ENCODE data around the gene WNT16.
"Not testable (repeated sequence)": the region's sequence is repeated elsewhere in the genome, so short reads cannot be mapped to it uniquely, and the experiment has no call there.

Gene WNT16

GRCh38 chr7:121306565-121306964 lies 22.2 kb upstream of the WNT16 start:
- no peak for DNase-seq (ENCODE audit: low read depth)

GRCh38 chr7:121307021-121307574 lies 21.7 kb upstream of the WNT16 start:
- no peak for DNase-seq (ENCODE audit: low read depth)

GRCh38 chr7:121313220-121313792 lies 15.5 kb upstream of the WNT16 start:
- no peak for DNase-seq (ENCODE audit: low read depth)

- no peak for DNase-seq (ENCODE audit: low read depth)
Measured at GRCh38 chr7:121313793-121314676, 14.8 kb upstream of the WNT16 start.

- not testable (repeated sequence) for DNase-seq (ENCODE audit: low read depth)
Measured at GRCh38 chr7:121315170-121315569, 13.6 kb upstream of the WNT16 start.

- DNase-seq (ENCODE audit: low read depth): no peak
Measured at GRCh38 chr7:121322460-121322859, 6.3 kb upstream of the WNT16 start.

GRCh38 chr7:121323515-121324302 lies 5.1 kb upstream of the WNT16 start:
- no peak for DNase-seq (ENCODE audit: low read depth)

GRCh38 chr7:121327671-121328070 lies 1.1 kb upstream of the WNT16 start:
- no peak for DNase-seq (ENCODE audit: low read depth)

- no peak for DNase-seq (ENCODE audit: low read depth)
Measured at GRCh38 chr7:121329191-121330052, 622 bp downstream of the WNT16 start.

- DNase-seq (ENCODE audit: low read depth): no peak
Measured at GRCh38 chr7:121330053-121330833, 1.4 kb downstream of the WNT16 start.

- DNase-seq (ENCODE audit: low read depth): no peak
Measured at GRCh38 chr7:121331048-121331447, 2.2 kb downstream of the WNT16 start.

- DNase-seq (ENCODE audit: low read depth): no peak
Measured at GRCh38 chr7:121331574-121331973, 2.8 kb downstream of the WNT16 start.

- no peak for DNase-seq (ENCODE audit: low read depth)
Measured at GRCh38 chr7:121334376-121334775, 5.6 kb downstream of the WNT16 start.

- no peak for DNase-seq (ENCODE audit: low read depth)
Measured at GRCh38 chr7:121334875-121335648, 6.3 kb downstream of the WNT16 start.

GRCh38 chr7:121336579-121336978 lies 7.8 kb downstream of the WNT16 start:
- no peak for DNase-seq (ENCODE audit: low read depth)

GRCh38 chr7:121337398-121337797 lies 8.6 kb downstream of the WNT16 start:
- no peak for DNase-seq (ENCODE audit: low read depth)

GRCh38 chr7:121339082-121339481 lies 10.3 kb downstream of the WNT16 start:
- DNase-seq (ENCODE audit: low read depth): no peak

- no peak for DNase-seq (ENCODE audit: low read depth)
Measured at GRCh38 chr7:121341933-121342332, 13.1 kb downstream of the WNT16 start.

GRCh38 chr7:121342631-121343030 lies 13.8 kb downstream of the WNT16 start:
- DNase-seq (ENCODE audit: low read depth): no peak

- no peak for DNase-seq (ENCODE audit: low read depth)
Measured at GRCh38 chr7:121343302-121343701, 14.5 kb downstream of the WNT16 start.

All from stimulated activated CD8-positive, alpha-beta memory T cell treated with anti-CD3 and anti-CD28 coated beads, Interleukin-7, amount 100 ng/mL, for 24 hours (primary cell).